DMS114 treated with DMSO at 0.1 percent for 48 hours (cell line): ENCODE results near the gene ATP6V0B.

Source experiments
- DNase-seq: peaks from one replicate; lab custom pipeline; 2025; ENCODE audit not compliant: unreplicated experiment; lab: John Stamatoyannopoulos, UW

The ATP6V0B gene

DNA sequence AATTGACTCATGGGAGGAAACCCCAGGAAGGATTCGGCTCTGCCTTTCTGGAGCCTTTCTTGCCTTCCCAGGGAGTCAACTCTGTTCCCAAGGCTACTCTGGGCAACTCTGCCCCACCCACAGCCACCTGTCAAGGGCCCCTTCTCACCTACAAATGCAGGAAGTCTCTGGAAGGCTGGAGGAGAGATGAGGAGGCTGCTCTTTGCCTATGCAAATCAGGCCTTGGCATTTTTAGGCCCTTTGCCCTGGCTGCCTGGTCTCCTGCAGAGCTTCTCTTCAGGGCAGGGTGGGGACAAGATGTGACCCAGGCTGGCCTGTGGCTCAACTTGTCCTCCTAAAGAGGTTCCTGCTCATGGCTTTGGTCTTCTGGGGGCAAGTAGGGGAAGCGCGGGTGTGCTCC, 51.1 kb downstream of the ATP6V0B start:
- DNase-seq, result no peak

DNA sequence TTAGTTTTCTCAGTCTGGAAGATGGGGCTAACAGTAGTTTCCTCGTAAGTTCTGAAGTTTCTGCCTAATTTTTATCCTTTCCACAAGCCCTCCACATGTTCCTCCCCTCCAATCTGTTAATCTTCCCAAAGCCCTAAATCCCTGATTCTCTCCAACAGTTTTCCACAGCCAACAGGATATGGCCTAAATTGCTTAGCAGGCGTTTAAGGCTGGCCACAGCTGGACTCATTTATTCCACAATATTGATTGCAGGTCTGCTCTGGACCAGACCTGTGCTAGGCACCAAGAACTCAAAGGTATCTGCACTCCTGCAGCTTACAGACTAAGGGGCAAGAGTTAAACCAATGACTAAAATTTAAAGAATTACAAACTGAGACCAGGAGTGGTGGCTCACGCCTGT, 52.6 kb downstream of the ATP6V0B start:
- DNase-seq, result no peak
